GM18519 (cell line): ENCODE data around the gene CUX1.
"Not testable (repeated sequence)": the region's sequence is repeated elsewhere in the genome, so short reads cannot be mapped to it uniquely, and the experiment has no call there.

Source experiments
- ATAC-seq: cut with Tn5 transposase; IDR thresholded peaks from one replicate; pipeline ENCODE4 v1.9.1; 2021; ENCODE audit warnings: mild to moderate bottlenecking, moderate library complexity; ENCODE audit not compliant: unreplicated experiment, low FRiP score

CUX1 gene

GRCh38 chr7:101912716-101913110 lies 95.3 kb downstream of the CUX1 start:
- ATAC-seq: no peak

- no peak for ATAC-seq
Observed at GRCh38 chr7:101913247-101913721, 95.9 kb downstream of the CUX1 start.

GRCh38 chr7:101913851-101914250 lies 96.4 kb downstream of the CUX1 start:
- no peak for ATAC-seq

GRCh38 chr7:101915000-101915399 lies 97.6 kb downstream of the CUX1 start:
- ATAC-seq: no peak

GRCh38 chr7:101916041-101916800 lies 98.8 kb downstream of the CUX1 start:
- no peak for ATAC-seq

- ATAC-seq: no peak
Observed at GRCh38 chr7:101916876-101917275, 99.5 kb downstream of the CUX1 start.

GRCh38 chr7:101917566-101917965 lies 100.1 kb downstream of the CUX1 start:
- ATAC-seq: no peak

- ATAC-seq: no peak
Observed at GRCh38 chr7:101918426-101918825, 101.0 kb downstream of the CUX1 start.

GRCh38 chr7:101919363-101920115 lies 102.1 kb downstream of the CUX1 start:
- no peak for ATAC-seq

- ATAC-seq: no peak
Observed at GRCh38 chr7:101921061-101921460, 103.6 kb downstream of the CUX1 start.

GRCh38 chr7:101921546-101922489 lies 104.4 kb downstream of the CUX1 start:
- not testable (repeated sequence) for ATAC-seq

GRCh38 chr7:101922631-101923601 lies 105.5 kb downstream of the CUX1 start:
- no peak for ATAC-seq

GRCh38 chr7:101923602-101923985 lies 106.2 kb downstream of the CUX1 start:
- no peak for ATAC-seq

GRCh38 chr7:101924171-101924570 lies 106.7 kb downstream of the CUX1 start:
- ATAC-seq: no peak

GRCh38 chr7:101926265-101926664 lies 108.8 kb downstream of the CUX1 start:
- no peak for ATAC-seq

- ATAC-seq: no peak
Observed at GRCh38 chr7:101927389-101927788, 110.0 kb downstream of the CUX1 start.

- ATAC-seq: no peak
Observed at GRCh38 chr7:101927802-101928201, 110.4 kb downstream of the CUX1 start.

GRCh38 chr7:101929256-101929655 lies 111.8 kb downstream of the CUX1 start:
- no peak for ATAC-seq

GRCh38 chr7:101929911-101930310 lies 112.5 kb downstream of the CUX1 start:
- not testable (repeated sequence) for ATAC-seq

GRCh38 chr7:101932083-101932482 lies 114.7 kb downstream of the CUX1 start:
- no peak for ATAC-seq
